IPS-NIHi7 (cell line): Measurements from ENCODE around the gene TOR4A.
A peak's percentile ranks its signal among the peaks of the same experiment; 100 is the strongest.

Experiments used
- DNase-seq: peaks from one replicate; pipeline ENCODE4 v3.0.0; 2012; ENCODE audit warnings: mixed read lengths; ENCODE audit errors: extremely low spot score

TOR4A gene

GRCh38 chr9:137294681-137295237 is 17.2 kb downstream of the TOR4A start:
- no peak for DNase-seq

GRCh38 chr9:137295238-137295811 is 17.8 kb downstream of the TOR4A start:
- DNase-seq = peak; percentile 85

- no peak for DNase-seq
Observed at GRCh38 chr9:137295849-137296669, 18.5 kb downstream of the TOR4A start.

- no peak for DNase-seq
Observed at GRCh38 chr9:137296670-137297664, 19.4 kb downstream of the TOR4A start.

GRCh38 chr9:137297966-137298365 is 20.4 kb downstream of the TOR4A start:
- DNase-seq = no peak

- DNase-seq = no peak
Observed at GRCh38 chr9:137298401-137299202, 21.1 kb downstream of the TOR4A start.

- no peak for DNase-seq
Observed at GRCh38 chr9:137299203-137299565, 21.7 kb downstream of the TOR4A start.

- DNase-seq = no peak
Observed at GRCh38 chr9:137299938-137300337, 22.4 kb downstream of the TOR4A start.

- peak; percentile 70 for DNase-seq
Observed at GRCh38 chr9:137300567-137301080, 23.1 kb downstream of the TOR4A start.

- DNase-seq = peak; percentile 63
Observed at GRCh38 chr9:137301081-137301947, 23.8 kb downstream of the TOR4A start.

- DNase-seq = peak; percentile 79
Observed at GRCh38 chr9:137302118-137302448, 24.6 kb downstream of the TOR4A start, which contains the start of gene NRARP. Gene NRARP, minus strand, starts transcription at chr9:137302271. Its CDS starts 343 bp downstream, at chr9:137301928.

- DNase-seq = peak; percentile 85
Observed at GRCh38 chr9:137302449-137303150, 25.1 kb downstream of the TOR4A start.

GRCh38 chr9:137303151-137303892 is 25.8 kb downstream of the TOR4A start:
- no peak for DNase-seq

- DNase-seq = no peak
Observed at GRCh38 chr9:137303893-137304382, 26.4 kb downstream of the TOR4A start.

GRCh38 chr9:137304383-137305059 is 27.0 kb downstream of the TOR4A start:
- no peak for DNase-seq

- DNase-seq = no peak
Observed at GRCh38 chr9:137305060-137305797, 27.7 kb downstream of the TOR4A start.

- DNase-seq = no peak
Observed at GRCh38 chr9:137305798-137306065, 28.2 kb downstream of the TOR4A start.
